ENCODE results near the gene GRIP2.

DNA sequence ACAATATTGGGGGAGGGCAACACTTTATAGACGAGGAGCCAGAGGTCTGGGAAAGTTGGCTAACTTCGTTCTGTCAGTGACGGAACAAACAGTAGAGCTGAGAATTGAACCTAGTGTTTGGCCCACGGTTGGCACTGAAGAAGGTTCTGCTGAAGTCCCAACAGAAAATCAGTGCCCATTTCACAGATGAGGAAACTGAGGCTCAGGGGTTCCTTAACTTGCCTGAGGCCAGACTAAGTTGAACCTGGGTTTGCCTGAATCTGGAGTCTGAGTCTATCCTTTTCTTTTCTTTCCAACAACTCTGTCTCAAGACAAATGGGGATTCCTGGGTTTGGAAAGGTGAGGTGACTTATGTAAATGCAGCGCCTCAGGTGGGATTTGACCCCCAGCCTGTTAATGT, 82.7 kb downstream of the GRIP2 start:
- TF ChIP-seq, protein P1, sequence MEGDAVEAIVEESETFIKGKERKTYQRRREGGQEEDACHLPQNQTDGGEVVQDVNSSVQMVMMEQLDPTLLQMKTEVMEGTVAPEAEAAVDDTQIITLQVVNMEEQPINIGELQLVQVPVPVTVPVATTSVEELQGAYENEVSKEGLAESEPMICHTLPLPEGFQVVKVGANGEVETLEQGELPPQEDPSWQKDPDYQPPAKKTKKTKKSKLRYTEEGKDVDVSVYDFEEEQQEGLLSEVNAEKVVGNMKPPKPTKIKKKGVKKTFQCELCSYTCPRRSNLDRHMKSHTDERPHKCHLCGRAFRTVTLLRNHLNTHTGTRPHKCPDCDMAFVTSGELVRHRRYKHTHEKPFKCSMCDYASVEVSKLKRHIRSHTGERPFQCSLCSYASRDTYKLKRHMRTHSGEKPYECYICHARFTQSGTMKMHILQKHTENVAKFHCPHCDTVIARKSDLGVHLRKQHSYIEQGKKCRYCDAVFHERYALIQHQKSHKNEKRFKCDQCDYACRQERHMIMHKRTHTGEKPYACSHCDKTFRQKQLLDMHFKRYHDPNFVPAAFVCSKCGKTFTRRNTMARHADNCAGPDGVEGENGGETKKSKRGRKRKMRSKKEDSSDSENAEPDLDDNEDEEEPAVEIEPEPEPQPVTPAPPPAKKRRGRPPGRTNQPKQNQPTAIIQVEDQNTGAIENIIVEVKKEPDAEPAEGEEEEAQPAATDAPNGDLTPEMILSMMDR (IDR thresholded peaks at IDR 0.05 in 8 of 11, conservative IDR thresholded peaks at IDR 0.05 in 3 of 11), result no peak
- TF ChIP-seq POLR2A (IDR thresholded peaks at IDR 0.05), result no peak

Data from spleen (tissue), 7 donors.